Measurements from ENCODE around the gene ADIG. TPM values are rescaled to one million over a fixed set of nuclear protein-coding genes. Genes with fewer than 3 reads are reported as not detected.

ADIG gene
- total and polyA plus RNA-seq, 5 donors from 2014 or later = not detected

GRCh38 chr20:38547288-38548085, 33.5 kb upstream of the ADIG start:
- Mint-ChIP-seq H3K4me1 (peaks cover 5 to 16% (median 8%) of the 10 kb centered on the region in 4 donors), H3K27me3 (no peaks in the 10 kb centered on the region), H3K9me3 (no peaks in the 10 kb centered on the region), H3K4me3 (no peak overlapping the region), H3K27ac (peak overlapping the region in 2 of 3 donors; percentile 22 to 39), H3K36me3 (peaks cover 51% of the 10 kb centered on the region)
- Histone ChIP-seq H3K4me1 (ENCODE audit: control insufficient read depth, insufficient read depth, low read length, poor library complexity, severe bottlenecking) (no peaks in the 10 kb centered on the region), H3K36me3 (ENCODE audit: control insufficient read depth, insufficient read depth, low read length) (peaks cover 93% of the 10 kb centered on the region), H3K9me3 (ENCODE audit: control insufficient read depth in 2 of 2, low read length in 2 of 2) (no peaks in the 10 kb centered on the region), H3K4me3 (ENCODE audit: low read depth, low read length) (no peak overlapping the region), H3K27me3 (ENCODE audit: control insufficient read depth, insufficient read depth, low read length) (no peaks in the 10 kb centered on the region), H3K27ac (ENCODE audit: insufficient read depth, low read length, poor library complexity, severe bottlenecking) (no peak overlapping the region)
- no peak for DNase-seq
- ATAC-seq (ENCODE audit: low read depth in 2 of 2) = no peak

GRCh38 chr20:38548356-38549083, 32.5 kb upstream of the ADIG start:
- Mint-ChIP-seq H3K27me3 (no peaks in the 10 kb centered on the region), H3K36me3 (peaks cover 45% of the 10 kb centered on the region), H3K9me3 (no peaks in the 10 kb centered on the region), H3K27ac (no peak overlapping the region), H3K4me1 (peaks cover 5 to 16% (median 8%) of the 10 kb centered on the region in 4 donors), H3K4me3 (no peak overlapping the region)
- Histone ChIP-seq H3K27ac (ENCODE audit: insufficient read depth, low read length, poor library complexity, severe bottlenecking) (no peak overlapping the region), H3K27me3 (ENCODE audit: control insufficient read depth, insufficient read depth, low read length) (no peaks in the 10 kb centered on the region), H3K4me3 (ENCODE audit: low read depth, low read length) (no peak overlapping the region), H3K36me3 (ENCODE audit: control insufficient read depth, insufficient read depth, low read length) (peaks cover 95% of the 10 kb centered on the region), H3K9me3 (ENCODE audit: control insufficient read depth in 2 of 2, low read length in 2 of 2) (no peaks in the 10 kb centered on the region), H3K4me1 (ENCODE audit: control insufficient read depth, insufficient read depth, low read length, poor library complexity, severe bottlenecking) (no peaks in the 10 kb centered on the region)
- peak in 2 of 3 donors; percentile 1 to 10 for DNase-seq
- no peak for ATAC-seq (ENCODE audit: low read depth in 2 of 2)

- DNase-seq = peak in 2 of 3 donors; percentile 1 to 47
- Histone ChIP-seq H3K36me3 (ENCODE audit: control insufficient read depth, insufficient read depth, low read length) (peaks cover 93% of the 10 kb centered on the region), H3K27me3 (ENCODE audit: control insufficient read depth, insufficient read depth, low read length) (no peaks in the 10 kb centered on the region), H3K4me3 (ENCODE audit: low read depth, low read length) (no peak overlapping the region), H3K27ac (ENCODE audit: insufficient read depth, low read length, poor library complexity, severe bottlenecking) (no peak overlapping the region), H3K9me3 (ENCODE audit: control insufficient read depth in 2 of 2, low read length in 2 of 2) (no peaks in the 10 kb centered on the region), H3K4me1 (ENCODE audit: control insufficient read depth, insufficient read depth, low read length, poor library complexity, severe bottlenecking) (no peaks in the 10 kb centered on the region)
- peak; percentile 52 to 53 for ATAC-seq (ENCODE audit: low read depth in 2 of 2)
- H3K4me1 Mint-ChIP-seq = peaks cover 5 to 16% (median 8%) of the 10 kb centered on the region in 4 donors
- no peak overlapping the region for H3K27ac Mint-ChIP-seq
- no peaks in the 10 kb centered on the region for H3K27me3 Mint-ChIP-seq
- no peaks in the 10 kb centered on the region for H3K9me3 Mint-ChIP-seq
- H3K36me3 Mint-ChIP-seq = peaks cover 50% of the 10 kb centered on the region
- H3K4me3 Mint-ChIP-seq = no peak overlapping the region
Observed at GRCh38 chr20:38550274-38550673, 30.7 kb upstream of the ADIG start.

- Mint-ChIP-seq H3K9me3 (no peaks in the 10 kb centered on the region), H3K27me3 (no peaks in the 10 kb centered on the region), H3K4me1 (peaks cover 5 to 16% (median 8%) of the 10 kb centered on the region in 4 donors), H3K27ac (no peak overlapping the region), H3K36me3 (peaks cover 43% of the 10 kb centered on the region), H3K4me3 (no peak overlapping the region)
- H3K4me1 ChIP-seq (ENCODE audit: control insufficient read depth, insufficient read depth, low read length, poor library complexity, severe bottlenecking) = no peaks in the 10 kb centered on the region
- peaks cover 90% of the 10 kb centered on the region for H3K36me3 ChIP-seq (ENCODE audit: control insufficient read depth, insufficient read depth, low read length)
- H3K9me3 ChIP-seq (ENCODE audit: control insufficient read depth in 2 of 2, low read length in 2 of 2) = no peaks in the 10 kb centered on the region
- ATAC-seq (ENCODE audit: low read depth in 2 of 2) (no peak), DNase-seq (no peak)
- no peak overlapping the region for H3K4me3 ChIP-seq (ENCODE audit: low read depth, low read length)
- no peak overlapping the region for H3K27ac ChIP-seq (ENCODE audit: insufficient read depth, low read length, poor library complexity, severe bottlenecking)
- H3K27me3 ChIP-seq (ENCODE audit: control insufficient read depth, insufficient read depth, low read length) = no peaks in the 10 kb centered on the region
Observed at GRCh38 chr20:38551056-38551626, 29.9 kb upstream of the ADIG start.

- H3K9me3 Mint-ChIP-seq = peaks cover 0 to 2% (median 0%) of the 10 kb centered on the region in 7 donors
- Histone ChIP-seq H3K36me3 (ENCODE audit: control insufficient read depth, insufficient read depth, low read length) (peaks cover 93% of the 10 kb centered on the region), H3K27ac (ENCODE audit: insufficient read depth, low read length, poor library complexity, severe bottlenecking) (no peak overlapping the region), H3K4me3 (ENCODE audit: low read depth, low read length) (no peak overlapping the region), H3K4me1 (ENCODE audit: control insufficient read depth, insufficient read depth, low read length, poor library complexity, severe bottlenecking) (no peaks in the 10 kb centered on the region), H3K9me3 (ENCODE audit: control insufficient read depth in 2 of 2, low read length in 2 of 2) (no peaks in the 10 kb centered on the region), H3K27me3 (ENCODE audit: control insufficient read depth, insufficient read depth, low read length) (no peaks in the 10 kb centered on the region)
- H3K36me3 Mint-ChIP-seq = peaks cover 44% of the 10 kb centered on the region
- no peak for DNase-seq
- H3K4me1 Mint-ChIP-seq = peaks cover 0 to 4% (median 1%) of the 10 kb centered on the region in 4 donors
- H3K4me3 Mint-ChIP-seq = no peak overlapping the region
- ATAC-seq (ENCODE audit: low read depth in 2 of 2) = no peak
- H3K27me3 Mint-ChIP-seq = no peaks in the 10 kb centered on the region
- H3K27ac Mint-ChIP-seq = no peak overlapping the region
Observed at GRCh38 chr20:38554986-38555385, 26.0 kb upstream of the ADIG start.

GRCh38 chr20:38555395-38555794, 25.6 kb upstream of the ADIG start:
- Mint-ChIP-seq H3K27ac (no peak overlapping the region), H3K4me3 (no peak overlapping the region), H3K36me3 (peaks cover 47% of the 10 kb centered on the region), H3K9me3 (peaks cover 0 to 2% (median 0%) of the 10 kb centered on the region in 7 donors), H3K27me3 (no peaks in the 10 kb centered on the region), H3K4me1 (peaks cover 0 to 2% (median under 1%) of the 10 kb centered on the region in 4 donors)
- no peaks in the 10 kb centered on the region for H3K9me3 ChIP-seq (ENCODE audit: control insufficient read depth in 2 of 2, low read length in 2 of 2)
- H3K27me3 ChIP-seq (ENCODE audit: control insufficient read depth, insufficient read depth, low read length) = no peaks in the 10 kb centered on the region
- DNase-seq (no peak), ATAC-seq (ENCODE audit: low read depth in 2 of 2) (no peak)
- H3K4me1 ChIP-seq (ENCODE audit: control insufficient read depth, insufficient read depth, low read length, poor library complexity, severe bottlenecking) = no peaks in the 10 kb centered on the region
- H3K27ac ChIP-seq (ENCODE audit: insufficient read depth, low read length, poor library complexity, severe bottlenecking) = no peak overlapping the region
- H3K4me3 ChIP-seq (ENCODE audit: low read depth, low read length) = no peak overlapping the region
- peaks cover 93% of the 10 kb centered on the region for H3K36me3 ChIP-seq (ENCODE audit: control insufficient read depth, insufficient read depth, low read length)

- H3K9me3 ChIP-seq (ENCODE audit: control insufficient read depth in 2 of 2, low read length in 2 of 2) = no peaks in the 10 kb centered on the region
- Mint-ChIP-seq H3K4me3 (no peak overlapping the region), H3K27me3 (no peaks in the 10 kb centered on the region), H3K36me3 (peaks cover 54% of the 10 kb centered on the region), H3K4me1 (peaks cover 0 to 4% (median 1%) of the 10 kb centered on the region in 4 donors), H3K9me3 (peaks cover 0 to 2% (median 0%) of the 10 kb centered on the region in 7 donors), H3K27ac (peak overlapping the region in 2 of 3 donors; percentile 10 to 23)
- no peak overlapping the region for H3K4me3 ChIP-seq (ENCODE audit: low read depth, low read length)
- peaks cover 83% of the 10 kb centered on the region for H3K36me3 ChIP-seq (ENCODE audit: control insufficient read depth, insufficient read depth, low read length)
- H3K27me3 ChIP-seq (ENCODE audit: control insufficient read depth, insufficient read depth, low read length) = no peaks in the 10 kb centered on the region
- no peak overlapping the region for H3K27ac ChIP-seq (ENCODE audit: insufficient read depth, low read length, poor library complexity, severe bottlenecking)
- ATAC-seq (ENCODE audit: low read depth in 2 of 2) (no peak), DNase-seq (no peak)
- no peaks in the 10 kb centered on the region for H3K4me1 ChIP-seq (ENCODE audit: control insufficient read depth, insufficient read depth, low read length, poor library complexity, severe bottlenecking)
Observed at GRCh38 chr20:38557174-38557573, 23.8 kb upstream of the ADIG start.

Measured in CD4-positive, CD25-positive, alpha-beta regulatory T cell (primary cell).